Prostate gland (tissue), 2 donors: Measurements from ENCODE around the gene CADM3. TPM values are rescaled to one million over a fixed set of nuclear protein-coding genes. Genes with fewer than 3 reads are reported as not detected.

Experiments
- DNase-seq: peaks from one replicate; pipeline ENCODE4 v3.0.0-alpha.2; 2019; ENCODE audit warnings: low spot score
- H3K27ac ChIP-seq, 2 donors: fragments of 200-600 bp; sonication (generic); 2 replicates each; pipeline ENCODE4 v1.5.1; 2017 to 2019
- H3K27me3 ChIP-seq: fragments of 200-600 bp; sonication (generic); replicated peaks from 2 replicates; pipeline ENCODE4 v1.5.1; 2019; ENCODE audit not compliant: insufficient read depth
- H3K36me3 ChIP-seq, 2 donors: fragments of 200-600 bp; sonication (generic); 1 replicate in 1 of 2; 2 replicates in 1 of 2; pipeline versions ENCODE4 v1.5.1 to v1.8.1; 2017 to 2019
- H3K4me1 ChIP-seq: fragments of 200-600 bp; sonication (generic); replicated peaks from 2 replicates; pipeline ENCODE4 v1.5.1; 2019
- H3K4me3 ChIP-seq, 2 donors: fragments of 200-600 bp; sonication (generic); 2 replicates each; pipeline ENCODE4 v1.5.1; 2017 to 2019
- H3K9me3 ChIP-seq: fragments of 200-600 bp; sonication (generic); 2 replicates; pipeline ENCODE4 v1.5.1; 2017
- POLR2A ChIP-seq: fragments of 450-650 bp; IDR thresholded peaks from one replicate; pipeline ENCODE4 v1.6.1; 2016; ENCODE audit warnings: antibody characterized with exemption, mild to moderate bottlenecking
- POLR2AphosphoS5 ChIP-seq: sonication (generic); formaldehyde crosslinking; IDR thresholded peaks from one replicate; pipeline ENCODE4 v1.6.1; 2017; ENCODE audit warnings: antibody characterized with exemption
- WGBS: methylation state at CpG from one replicate; pipeline ENCODE4 v1.1.5; 2018; 5-methylcytosine and 5-hydroxymethylcytosine counted together
- intact Hi-C: fragments of 100-400 bp; cut with DNase I; formaldehyde crosslinking; loops from one replicate; pipeline ENCODE4 v1.14.2; 2022
- total RNA-seq, 2 donors: library from RNA; depleted of rRNA; stranded (reverse); fragments of >200 nt; gene quantifications; one replicate each; pipeline ENCODE4 v1.1.0, GENCODE V29; 2016
- TF ChIP-seq, protein P1 (sequence below), 4 experiments: fragments of 200-600 bp in 2 of 4; fragments of 450-650 bp in 2 of 4; sonication (generic) in 2 of 4; IDR thresholded peaks; 1 replicate in 3 of 4; 2 replicates in 1 of 4; pipeline ENCODE4 v1.5.1; 2016 to 2019; ENCODE audit warnings: antibody characterized with exemption in 4 of 4, mild to moderate bottlenecking in 2 of 4, moderate library complexity in 2 of 4

Gene CADM3
- total RNA-seq, 2 donors from 2014 or later = 0.23 to 4.7 TPM

DNA sequence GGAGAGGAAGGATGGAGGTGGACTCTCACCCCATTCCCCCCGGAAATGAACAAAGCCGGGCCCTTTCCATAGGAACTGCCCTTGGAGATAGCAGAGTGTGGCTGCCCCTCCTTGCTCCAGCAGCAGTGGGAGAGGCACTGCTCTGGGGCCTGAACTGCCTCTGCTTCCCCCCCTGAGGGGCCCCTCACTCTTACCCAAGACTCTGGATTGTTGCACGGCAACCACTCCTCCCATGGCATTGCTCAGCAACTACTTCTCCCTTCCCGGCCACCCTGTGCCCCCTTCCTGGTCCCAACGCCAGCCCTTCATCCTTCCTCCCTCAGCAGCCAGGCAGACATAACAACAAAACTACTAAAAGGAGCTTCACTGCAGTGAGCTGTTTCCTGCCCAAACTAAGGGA, 30.2 kb downstream of the CADM3 start:
- Histone ChIP-seq H3K27ac (no peak overlapping the region), H3K36me3 (no peaks in the 10 kb centered on the region), H3K4me3 (no peak overlapping the region), H3K4me1 (no peaks in the 10 kb centered on the region), H3K27me3 (peaks cover 7% of the 10 kb centered on the region), H3K9me3 (no peaks in the 10 kb centered on the region)
- no peak for TF ChIP-seq POLR2AphosphoS5
- TF ChIP-seq, protein P1, sequence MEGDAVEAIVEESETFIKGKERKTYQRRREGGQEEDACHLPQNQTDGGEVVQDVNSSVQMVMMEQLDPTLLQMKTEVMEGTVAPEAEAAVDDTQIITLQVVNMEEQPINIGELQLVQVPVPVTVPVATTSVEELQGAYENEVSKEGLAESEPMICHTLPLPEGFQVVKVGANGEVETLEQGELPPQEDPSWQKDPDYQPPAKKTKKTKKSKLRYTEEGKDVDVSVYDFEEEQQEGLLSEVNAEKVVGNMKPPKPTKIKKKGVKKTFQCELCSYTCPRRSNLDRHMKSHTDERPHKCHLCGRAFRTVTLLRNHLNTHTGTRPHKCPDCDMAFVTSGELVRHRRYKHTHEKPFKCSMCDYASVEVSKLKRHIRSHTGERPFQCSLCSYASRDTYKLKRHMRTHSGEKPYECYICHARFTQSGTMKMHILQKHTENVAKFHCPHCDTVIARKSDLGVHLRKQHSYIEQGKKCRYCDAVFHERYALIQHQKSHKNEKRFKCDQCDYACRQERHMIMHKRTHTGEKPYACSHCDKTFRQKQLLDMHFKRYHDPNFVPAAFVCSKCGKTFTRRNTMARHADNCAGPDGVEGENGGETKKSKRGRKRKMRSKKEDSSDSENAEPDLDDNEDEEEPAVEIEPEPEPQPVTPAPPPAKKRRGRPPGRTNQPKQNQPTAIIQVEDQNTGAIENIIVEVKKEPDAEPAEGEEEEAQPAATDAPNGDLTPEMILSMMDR (IDR thresholded peaks at IDR 0.05) = no peak
- TF ChIP-seq POLR2A = no peak
- DNase-seq = no peak
- intact Hi-C loops = no loop called here
- 38% methylated on average over 5 of the region's 5 CpGs for WGBS

DNA sequence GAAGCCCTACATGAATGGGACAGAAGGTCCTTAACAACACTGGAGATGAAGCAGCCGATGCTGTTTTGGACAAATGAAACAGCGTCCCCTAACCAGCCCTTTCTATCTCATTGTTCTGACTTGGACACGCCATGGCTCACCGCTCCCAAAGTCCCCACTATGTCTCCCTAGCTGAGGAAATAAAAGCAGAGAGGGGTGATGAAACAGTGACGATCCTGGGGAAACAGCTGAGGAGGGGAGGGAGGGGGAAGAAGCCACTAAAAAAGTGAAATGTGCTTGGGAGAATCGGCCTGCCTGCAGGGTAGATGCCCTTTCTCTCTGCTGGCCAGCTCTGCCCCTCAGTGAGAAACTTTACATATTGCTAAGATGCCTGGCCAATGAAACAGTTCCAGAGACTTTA, 32.2 kb downstream of the CADM3 start:
- TF ChIP-seq POLR2A = no peak
- TF ChIP-seq POLR2AphosphoS5 = no peak
- TF ChIP-seq, protein P1 (IDR thresholded peaks at IDR 0.05) = no peak
- intact Hi-C loops = no loop called here
- peaks cover 7% of the 10 kb centered on the region for H3K27me3 ChIP-seq

GRCh38 chr1:159204161-159205141, 33.0 kb downstream of the CADM3 start, which contains the start of gene ACKR1:
ACKR1 (plus strand) TSS chr1:159204875; CDS start chr1:159204960, 85 bp downstream.
- DNase-seq = no peak
- Histone ChIP-seq H3K4me1 (no peaks in the 10 kb centered on the region), H3K9me3 (no peaks in the 10 kb centered on the region), H3K27ac (no peak within 1 kb of the TSS), H3K36me3 (no peaks in the 10 kb centered on the region), H3K27me3 (peaks cover 7% of the 10 kb centered on the region), H3K4me3 (no peak within 1 kb of the TSS)
- intact Hi-C loops = no loop called here
- 55% methylated on average over 13 of the region's 13 CpGs for WGBS
- TF ChIP-seq POLR2AphosphoS5 = no peak
- no peak for TF ChIP-seq POLR2A
- TF ChIP-seq, protein P1 (IDR thresholded peaks at IDR 0.05) = no peak

More for the DNA sequence above, 32.2 kb downstream of the CADM3 start:
- Histone ChIP-seq H3K27ac (no peak overlapping the region), H3K9me3 (no peaks in the 10 kb centered on the region), H3K4me1 (no peaks in the 10 kb centered on the region), H3K4me3 (no peak overlapping the region), H3K36me3 (no peaks in the 10 kb centered on the region)
- 55% methylated on average over 6 of the region's 6 CpGs for WGBS
- DNase-seq = no peak

GRCh38 chr1:159205225-159205624, 33.8 kb downstream of the CADM3 start:
- no peak for DNase-seq
- Histone ChIP-seq H3K36me3 (no peaks in the 10 kb centered on the region), H3K27me3 (peaks cover 7% of the 10 kb centered on the region), H3K4me1 (no peaks in the 10 kb centered on the region), H3K27ac (no peak overlapping the region), H3K9me3 (no peaks in the 10 kb centered on the region), H3K4me3 (no peak overlapping the region)
- intact Hi-C loops = no loop called here
- 56% methylated on average over 6 of the region's 6 CpGs for WGBS
- TF ChIP-seq POLR2AphosphoS5 (no peak), POLR2A (no peak)
- TF ChIP-seq, protein P1 (IDR thresholded peaks at IDR 0.05) = no peak
